ENCODE data around the gene BPTF.
A peak's percentile ranks its signal among the peaks of the same experiment; 100 is the strongest.
"Not testable (repeated sequence)": the region's sequence is repeated elsewhere in the genome, so short reads cannot be mapped to it uniquely, and the experiment has no call there.

BPTF gene

GRCh38 chr17:67963145-67963572 is 137.9 kb downstream of the BPTF start:
- DNase-seq (ENCODE audit: low read depth, low spot score), result peak; percentile 18

GRCh38 chr17:67970783-67971182 is 145.5 kb downstream of the BPTF start:
- DNase-seq (ENCODE audit: low read depth, low spot score), result no peak

GRCh38 chr17:67974185-67974584 is 148.9 kb downstream of the BPTF start:
- DNase-seq (ENCODE audit: low read depth, low spot score), result no peak

GRCh38 chr17:67974598-67975066 is 149.3 kb downstream of the BPTF start:
- DNase-seq (ENCODE audit: low read depth, low spot score), result no peak

GRCh38 chr17:67976306-67976705 is 151.0 kb downstream of the BPTF start:
- DNase-seq (ENCODE audit: low read depth, low spot score), result not testable (repeated sequence)

- DNase-seq (ENCODE audit: low read depth, low spot score), result no peak
Observed at GRCh38 chr17:67980456-67980855, 155.2 kb downstream of the BPTF start.

- not testable (repeated sequence) for DNase-seq (ENCODE audit: low read depth, low spot score)
Observed at GRCh38 chr17:67980883-67981282, 155.6 kb downstream of the BPTF start.

GRCh38 chr17:67982034-67982640 is 156.8 kb downstream of the BPTF start:
- DNase-seq (ENCODE audit: low read depth, low spot score), result no peak

GRCh38 chr17:67982686-67983382 is 157.5 kb downstream of the BPTF start:
- no peak for DNase-seq (ENCODE audit: low read depth, low spot score)

GRCh38 chr17:67983383-67983688 is 158.0 kb downstream of the BPTF start:
- DNase-seq (ENCODE audit: low read depth, low spot score), result no peak

- DNase-seq (ENCODE audit: low read depth, low spot score), result no peak
Observed at GRCh38 chr17:67990909-67991308, 165.6 kb downstream of the BPTF start.

GRCh38 chr17:67992548-67993152 is 167.3 kb downstream of the BPTF start:
- no peak for DNase-seq (ENCODE audit: low read depth, low spot score)

GRCh38 chr17:67993153-67993997 is 168.1 kb downstream of the BPTF start:
- peak; percentile 47 for DNase-seq (ENCODE audit: low read depth, low spot score)

GRCh38 chr17:67993998-67994361 is 168.7 kb downstream of the BPTF start:
- no peak for DNase-seq (ENCODE audit: low read depth, low spot score)

GRCh38 chr17:67994817-67995569 is 169.7 kb downstream of the BPTF start:
- DNase-seq (ENCODE audit: low read depth, low spot score), result peak; percentile 61

GRCh38 chr17:67995570-67996263 is 170.4 kb downstream of the BPTF start:
- no peak for DNase-seq (ENCODE audit: low read depth, low spot score)

GRCh38 chr17:67996301-67997171 is 171.2 kb downstream of the BPTF start, which contains the start of gene C17orf58:
Gene C17orf58, minus strand, starts transcription at chr17:67996469. Its CDS starts 271 bp downstream, at chr17:67996198.
- not testable (repeated sequence) for DNase-seq (ENCODE audit: low read depth, low spot score)

- no peak for DNase-seq (ENCODE audit: low read depth, low spot score)
Observed at GRCh38 chr17:67998466-67998865, 173.2 kb downstream of the BPTF start.

GRCh38 chr17:67999291-67999911 is 174.1 kb downstream of the BPTF start:
- DNase-seq (ENCODE audit: low read depth, low spot score), result no peak

Data from smooth muscle cell of the brain vasculature (primary cell).